Sigmoid colon (tissue), 4 donors: Measurements from ENCODE around the gene PIGB.

ENCODE experiments used
- EP300 ChIP-seq, 4 donors: sonication (generic); formaldehyde crosslinking; IDR thresholded peaks; one replicate each; pipeline ENCODE4 v1.6.1; 2017; ENCODE audit warnings: antibody characterized with exemption in 4 of 4
- TF ChIP-seq, protein P1 (sequence below), 4 experiments: fragments of 450-650 bp in 3 of 4; fragments of 200-600 bp in 1 of 4; IDR thresholded peaks; one replicate each; pipeline ENCODE4 v1.5.1; 2016 to 2019; ENCODE audit warnings: antibody characterized with exemption in 4 of 4, mild to moderate bottlenecking in 3 of 4, moderate library complexity in 2 of 4

DNA sequence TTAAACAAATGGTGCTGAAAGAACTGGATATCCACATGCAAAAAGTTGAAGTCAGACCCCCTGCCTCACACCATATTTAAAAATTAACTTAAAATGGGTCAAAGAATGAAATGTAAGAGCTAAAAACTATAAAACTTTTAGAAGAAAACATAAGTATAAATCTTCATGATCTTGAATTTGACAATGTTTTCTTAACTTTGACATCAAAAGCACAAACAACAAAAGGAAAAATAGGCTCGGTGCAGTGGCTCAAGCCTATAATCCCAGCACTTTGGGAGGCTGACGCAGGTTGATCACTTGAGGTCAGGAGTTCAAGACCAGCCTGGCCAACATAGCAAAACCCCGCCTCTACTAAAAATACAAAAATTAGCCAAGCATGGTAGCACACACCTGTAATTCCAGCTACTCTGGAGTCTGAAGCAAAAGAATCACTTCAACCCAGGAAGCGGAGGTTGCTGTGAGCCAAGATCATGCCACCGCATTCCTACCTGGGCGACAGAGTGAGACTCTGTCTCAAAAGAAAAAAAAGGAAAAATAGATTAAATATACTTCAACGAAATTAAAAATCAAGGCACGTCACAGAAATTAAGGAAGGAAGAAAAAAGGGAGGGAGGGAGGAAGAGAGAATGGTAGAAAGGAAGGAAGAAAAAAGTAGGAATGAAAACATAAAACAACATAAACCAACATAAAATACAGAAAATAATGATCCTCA lies 30.9 kb upstream of the PIGB start:
- TF ChIP-seq, protein P1, sequence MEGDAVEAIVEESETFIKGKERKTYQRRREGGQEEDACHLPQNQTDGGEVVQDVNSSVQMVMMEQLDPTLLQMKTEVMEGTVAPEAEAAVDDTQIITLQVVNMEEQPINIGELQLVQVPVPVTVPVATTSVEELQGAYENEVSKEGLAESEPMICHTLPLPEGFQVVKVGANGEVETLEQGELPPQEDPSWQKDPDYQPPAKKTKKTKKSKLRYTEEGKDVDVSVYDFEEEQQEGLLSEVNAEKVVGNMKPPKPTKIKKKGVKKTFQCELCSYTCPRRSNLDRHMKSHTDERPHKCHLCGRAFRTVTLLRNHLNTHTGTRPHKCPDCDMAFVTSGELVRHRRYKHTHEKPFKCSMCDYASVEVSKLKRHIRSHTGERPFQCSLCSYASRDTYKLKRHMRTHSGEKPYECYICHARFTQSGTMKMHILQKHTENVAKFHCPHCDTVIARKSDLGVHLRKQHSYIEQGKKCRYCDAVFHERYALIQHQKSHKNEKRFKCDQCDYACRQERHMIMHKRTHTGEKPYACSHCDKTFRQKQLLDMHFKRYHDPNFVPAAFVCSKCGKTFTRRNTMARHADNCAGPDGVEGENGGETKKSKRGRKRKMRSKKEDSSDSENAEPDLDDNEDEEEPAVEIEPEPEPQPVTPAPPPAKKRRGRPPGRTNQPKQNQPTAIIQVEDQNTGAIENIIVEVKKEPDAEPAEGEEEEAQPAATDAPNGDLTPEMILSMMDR (IDR thresholded peaks at IDR 0.05) = no peak
- no peak for TF ChIP-seq EP300 (IDR thresholded peaks at IDR 0.05)
